HCT116 (cell line): ENCODE measurements around the gene RNF126. TPM values are rescaled to one million over a fixed set of nuclear protein-coding genes. Genes with fewer than 3 reads are reported as not detected.
"Not testable (repeated sequence)": the region's sequence is repeated elsewhere in the genome, so short reads cannot be mapped to it uniquely, and the experiment has no call there.

ENCODE experiments used
- ATAC-seq: fragments of 200-7000 bp; cut with Tn5 transposase; 2 replicates; pipeline ENCODE4 v1.9.1; 2020; ENCODE audit warnings: mild to moderate bottlenecking, moderate library complexity
- BruUV-seq: library from RNA; stranded (reverse); fragments of 400-500 nt; replicated peaks from 2 replicates; lab custom pipeline; 2021; lab: Mats Ljungman, UMichigan
- CTCF ChIA-PET: fragments of 300-600 bp; sonication (Branson Sonifier 250); formaldehyde crosslinking; loops from one replicate; lab custom pipeline; 2021; ENCODE audit warnings: antibody characterized with exemption; lab: Charles Lee
- POLR2A ChIA-PET: fragments of 300-600, 350-600 bp; sonication (Branson Sonifier 250); formaldehyde crosslinking; loops from one replicate; lab custom pipeline; 2021; ENCODE audit warnings: antibody characterized with exemption; lab: Charles Lee
- RAD21 ChIA-PET, 2 experiments: fragments of 300-600 bp; sonication (Branson Sonifier 250); formaldehyde crosslinking; loops; one replicate each; lab custom pipeline; 2023; ENCODE audit warnings: low total read pairs in 2 of 2; ENCODE audit not compliant: uncharacterized antibody in 2 of 2, unreplicated experiment in 2 of 2, low non-redundant PET in 1 of 2; lab: Charles Lee
- DNase-seq: peaks from one replicate; pipeline ENCODE4 v3.0.0-alpha.2; 2010; ENCODE audit warnings: low read depth, low spot score
- H2AFZ ChIP-seq: fragments of 200-600 bp; shearing (Covaris generic), sonication (generic); 2 replicates; pipeline ENCODE4 v1.6.1; 2017; ENCODE audit warnings: low read depth, mixed run types, mixed read lengths, antibody characterized with exemption, low read length; ENCODE audit not compliant: poor library complexity, severe bottlenecking
- H3K27ac ChIP-seq: 2 replicates; pipeline ENCODE4 v1.5.1; 2012; ENCODE audit warnings: low read depth, low read length
- H3K27me3 ChIP-seq: fragments of 200-600 bp; sonication (generic); 2 replicates; pipeline ENCODE4 v1.6.1; 2016; ENCODE audit warnings: mixed run types, low read length, mixed read lengths; ENCODE audit not compliant: insufficient read depth
- H3K36me3 ChIP-seq, 2 experiments: fragments of 200-500 bp in 1 of 2; fragments of 200-600 bp in 1 of 2; sonication (Bioruptor generic) in 1 of 2; sonication (generic) in 1 of 2; 2 replicates each; pipeline versions ENCODE4 v1.5.1 to v1.6.1; 2014 to 2016; ENCODE audit warnings: low read length in 2 of 2, inconsistent platforms in 1 of 2, mixed read lengths in 1 of 2, mixed run types in 1 of 2; ENCODE audit not compliant: insufficient read depth in 2 of 2, control insufficient read depth in 1 of 2
- H3K4me1 ChIP-seq, 2 experiments: fragments of 200-600 bp in 1 of 2; sonication (generic) in 1 of 2; 2 replicates each; pipeline versions ENCODE4 v1.5.1 to v1.6.1; 2012 to 2017; ENCODE audit warnings: low read length in 2 of 2, inconsistent platforms in 1 of 2, mild to moderate bottlenecking in 1 of 2, mixed read lengths in 1 of 2, mixed run types in 1 of 2, moderate library complexity in 1 of 2; ENCODE audit not compliant: insufficient read depth in 2 of 2, control insufficient read depth in 1 of 2
- H3K4me2 ChIP-seq: fragments of 200-600 bp; sonication (generic); 2 replicates; pipeline ENCODE4 v1.6.1; 2017; ENCODE audit warnings: mixed run types, low read length, mixed read lengths
- H3K4me3 ChIP-seq, 2 experiments: fragments of 200-600 bp in 1 of 2; sonication (generic) in 1 of 2; replicated peaks in 1 of 2; 2 replicates each; pipeline ENCODE4 v1.5.1; 2011 to 2016; ENCODE audit warnings: low read length in 2 of 2, control low read depth in 1 of 2, low read depth in 1 of 2, mild to moderate bottlenecking in 1 of 2, mixed read lengths in 1 of 2, mixed run types in 1 of 2
- H3K79me2 ChIP-seq: fragments of 200-600 bp; sonication (generic); 2 replicates; pipeline ENCODE4 v1.6.1; 2017; ENCODE audit warnings: mild to moderate bottlenecking, mixed run types, low read length, moderate library complexity, mixed read lengths; ENCODE audit not compliant: insufficient read depth
- H3K9ac ChIP-seq: fragments of 200-600 bp; sonication (generic); 2 replicates; pipeline ENCODE4 v1.6.1; 2016; ENCODE audit warnings: low read length, mixed read lengths
- H3K9me2 ChIP-seq: fragments of 200-600 bp; sonication (generic), shearing (Covaris generic); 2 replicates; pipeline ENCODE4 v1.6.1; 2017; ENCODE audit warnings: mixed run types, mild to moderate bottlenecking, moderate library complexity; ENCODE audit not compliant: insufficient read depth
- H3K9me3 ChIP-seq, 2 experiments: fragments of 200-500 bp in 1 of 2; fragments of 200-600 bp in 1 of 2; sonication (Bioruptor generic) in 1 of 2; sonication (generic) in 1 of 2; 2 replicates each; pipeline ENCODE4 v1.6.1; 2014 to 2017; ENCODE audit warnings: low read length in 2 of 2, mixed read lengths in 2 of 2, inconsistent platforms in 1 of 2, low read depth in 1 of 2, mild to moderate bottlenecking in 1 of 2, mixed run types in 1 of 2, moderate library complexity in 1 of 2; ENCODE audit not compliant: control insufficient read depth in 1 of 2, insufficient read depth in 1 of 2
- H4K20me1 ChIP-seq: fragments of 200-600 bp; sonication (generic), shearing (Covaris generic); 2 replicates; pipeline ENCODE4 v1.6.1; 2017; ENCODE audit warnings: mixed run types, mild to moderate bottlenecking, moderate library complexity; ENCODE audit not compliant: insufficient read depth
- CBX3 ChIP-seq: IDR thresholded peaks from 2 replicates; pipeline ENCODE4 v1.6.1; 2012; ENCODE audit warnings: low read depth
- CEBPB ChIP-seq: IDR thresholded peaks from 2 replicates; pipeline ENCODE4 v1.6.1; 2012; ENCODE audit warnings: low read depth
- CTCF ChIP-seq, 3 experiments: fragments of 200-600 bp in 1 of 3; sonication (generic) in 1 of 3; IDR thresholded peaks in 2 of 3; conservative IDR thresholded peaks in 1 of 3; 2 replicates each; pipeline ENCODE4 v1.5.1; 2012 to 2017; ENCODE audit warnings: low read depth in 2 of 3, low read length in 2 of 3, antibody characterized with exemption in 1 of 3, borderline replicate concordance in 1 of 3, control low read depth in 1 of 3, mild to moderate bottlenecking in 1 of 3, mixed read lengths in 1 of 3, mixed run types in 1 of 3, moderate library complexity in 1 of 3; ENCODE audit not compliant: insufficient read depth in 1 of 3
- EZH2 ChIP-seq: fragments of 200-600 bp; sonication (generic); IDR thresholded peaks from 2 replicates; pipeline ENCODE4 v1.6.1; 2017; ENCODE audit warnings: antibody characterized with exemption, mixed run types
- EZH2phosphoT487 ChIP-seq: fragments of 200-600 bp; IDR thresholded peaks from 2 replicates; pipeline ENCODE4 v1.6.1; 2018; ENCODE audit warnings: antibody characterized with exemption, borderline replicate concordance
- JUND ChIP-seq: IDR thresholded peaks from 2 replicates; pipeline ENCODE4 v1.6.1; 2012
- MAX ChIP-seq: IDR thresholded peaks from 2 replicates; pipeline ENCODE4 v1.6.1; 2012
- POLR2A ChIP-seq: IDR thresholded peaks from 2 replicates; pipeline ENCODE4 v1.7.0; 2011; ENCODE audit warnings: borderline replicate concordance; ENCODE audit not compliant: insufficient read depth, insufficient read length; ENCODE audit errors: extremely low read depth
- POLR2AphosphoS5 ChIP-seq: IDR thresholded peaks from 2 replicates; pipeline ENCODE4 v1.6.1; 2011; ENCODE audit warnings: mild to moderate bottlenecking, low read depth, low read length, moderate library complexity
- RAD21 ChIP-seq: IDR thresholded peaks from 2 replicates; pipeline ENCODE4 v1.6.1; 2012; ENCODE audit warnings: low read depth, mild to moderate bottlenecking
- SIN3A ChIP-seq: IDR thresholded peaks from 2 replicates; pipeline ENCODE4 v1.6.1; 2012; ENCODE audit warnings: low read depth
- SRF ChIP-seq: IDR thresholded peaks from 2 replicates; pipeline ENCODE4 v1.6.1; 2012; ENCODE audit warnings: low read depth
- TCF7L2 ChIP-seq: IDR thresholded peaks from 2 replicates; pipeline ENCODE4 v1.7.0; 2011; ENCODE audit warnings: borderline replicate concordance, inconsistent platforms; ENCODE audit not compliant: insufficient read depth, insufficient read length; ENCODE audit errors: extremely low read depth
- YY1 ChIP-seq: IDR thresholded peaks from 2 replicates; pipeline ENCODE4 v1.6.1; 2011; ENCODE audit warnings: low read length, low read depth, moderate library complexity, mild to moderate bottlenecking; ENCODE audit not compliant: insufficient replicate concordance; ENCODE audit errors: extremely low read depth
- ZFX ChIP-seq: fragments of 450-650 bp; IDR thresholded peaks from 2 replicates; pipeline ENCODE4 v1.6.1; 2017
- ZNF274 ChIP-seq: fragments of 200-500 bp; sonication (Bioruptor generic); IDR thresholded peaks from 2 replicates; pipeline ENCODE4 v1.6.1; 2014; ENCODE audit warnings: mild to moderate bottlenecking, low read depth, low read length, inconsistent platforms
- intact Hi-C: fragments of 100-400 bp; cut with micrococcal nuclease; formaldehyde crosslinking; loops from 2 replicates; pipeline ENCODE4 v1.10.0; 2022
- total RNA-seq: library from RNA; stranded (reverse); gene quantifications from one replicate; pipeline ENCODE4 v1.2.1, GENCODE V29; 2021; ENCODE audit not compliant: unreplicated experiment

The RNF126 gene
- total RNA-seq, 1 experiment from 2014 or later: 93.8 TPM

GRCh38 chr19:605061-605971 is 57.7 kb downstream of the RNF126 start:
- H2AFZ ChIP-seq, H4K20me1 ChIP-seq, H3K27me3 ChIP-seq, H3K36me3 ChIP-seq, intact Hi-C loops, POLR2A ChIA-PET, H3K4me2 ChIP-seq, H3K9me2 ChIP-seq, CTCF ChIA-PET, H3K4me3 ChIP-seq, H3K9ac ChIP-seq, H3K27ac ChIP-seq, RAD21 ChIA-PET, H3K79me2 ChIP-seq, BruUV-seq, DNase-seq, H3K9me3 ChIP-seq: not testable (repeated sequence)
- TF ChIP-seq CTCF (IDR thresholded peaks at IDR 0.05 in 2 of 3, conservative IDR thresholded peaks at IDR 0.05 in 1 of 3; ENCODE audit: borderline replicate concordance in 1 of 3, insufficient read depth in 1 of 3, low read depth in 2 of 3, low read length in 2 of 3): peak in 2 of 3 experiments; percentile 43 to 88; a peak in 5 of 6 replicates
- ATAC-seq: 0 out of 2 replicates have a peak, but pooled peaks have one; percentile 30
- H3K4me1 ChIP-seq: peaks cover 8 to 11% of the 10 kb centered on the region in 2 experiments; a peak in 3 of 4 replicates

- H3K9me2 ChIP-seq: no peaks in the 10 kb centered on the region
- no peaks in the 10 kb centered on the region for H3K27me3 ChIP-seq
- ChIA-PET RAD21 (no interaction called here), POLR2A (no interaction called here), CTCF (no interaction called here)
- intact Hi-C loops: no loop called here
- H3K9ac ChIP-seq: no peak overlapping the region
- H3K9me3 ChIP-seq: peaks cover 0 to 7% of the 10 kb centered on the region in 2 experiments; a peak in 1 of 4 replicates
- H2AFZ ChIP-seq: no peak overlapping the region
- H3K4me2 ChIP-seq: no peak overlapping the region
- H4K20me1 ChIP-seq: no peaks in the 10 kb centered on the region
- TF ChIP-seq RAD21: no peak
- no peak for TF ChIP-seq JUND
- TF ChIP-seq EZH2: no peak
- no peak for TF ChIP-seq TCF7L2
- no peak for TF ChIP-seq MAX
- TF ChIP-seq ZFX: no peak
- TF ChIP-seq SRF: no peak
- no peak for TF ChIP-seq EZH2phosphoT487
- no peak for TF ChIP-seq SIN3A
- no peak for TF ChIP-seq CEBPB
- TF ChIP-seq POLR2A: no peak
- TF ChIP-seq ZNF274: no peak
- no peak for TF ChIP-seq YY1
- no peak for TF ChIP-seq CBX3
- TF ChIP-seq POLR2AphosphoS5: no peak
- no peaks in the 10 kb centered on the region for H3K36me3 ChIP-seq
- H3K4me1 ChIP-seq: peaks cover 7 to 9% of the 10 kb centered on the region in 2 experiments; a peak in 3 of 4 replicates
- H3K4me3 ChIP-seq: no peak overlapping the region
- H3K27ac ChIP-seq: no peak overlapping the region
- no TSS peak for BruUV-seq
- ATAC-seq (peak; percentile 60), DNase-seq (no peak)
- H3K79me2 ChIP-seq: no peaks in the 10 kb centered on the region
Observed at GRCh38 chr19:604355-604754, 58.7 kb downstream of the RNF126 start.
